ENCODE measurements around the gene MSH3.

DNA sequence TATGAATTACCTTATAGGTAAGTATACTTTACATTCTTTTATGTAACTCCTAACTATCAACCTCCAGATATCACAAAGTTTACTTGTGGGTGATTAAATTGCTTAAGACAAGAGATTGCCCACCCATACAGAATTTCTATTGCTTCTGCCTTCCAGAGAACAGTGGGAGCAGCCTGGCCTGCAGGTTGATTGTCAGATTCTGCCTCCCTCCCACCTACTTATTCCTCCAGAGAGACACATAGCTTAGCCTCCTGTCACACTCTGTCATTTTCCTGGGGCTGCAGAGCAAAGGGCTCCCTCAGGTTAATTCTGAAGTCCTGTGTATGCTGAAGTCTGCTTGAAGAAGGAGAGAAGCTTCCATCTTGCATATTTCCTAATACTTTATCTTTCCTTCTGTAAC, 48.8 kb downstream of the MSH3 start:
- TF ChIP-seq GATA2 (IDR thresholded peaks at IDR 0.05; ENCODE audit: low read depth, low read length) (no peak), GATA3 (IDR thresholded peaks at IDR 0.05; ENCODE audit: low read depth, low read length) (no peak)
